Parathyroid adenoma (tissue), 2 donors: ENCODE measurements around the gene REEP2.

ENCODE experiments used
- H2AFZ ChIP-seq: fragments of 300-600 bp; sonication (generic); one replicate; pipeline ENCODE4 v1.7.0; 2017; ENCODE audit warnings: antibody characterized with exemption, mild to moderate bottlenecking
- H3K27ac ChIP-seq: fragments of 300-600 bp; sonication (generic); one replicate; pipeline ENCODE4 v1.7.0; 2017
- H3K27me3 ChIP-seq: fragments of 300-600 bp; sonication (generic); one replicate; pipeline ENCODE4 v1.7.0; 2017; ENCODE audit warnings: low read length; ENCODE audit not compliant: control insufficient read depth, insufficient read depth
- H3K36me3 ChIP-seq: fragments of 300-600 bp; sonication (generic); one replicate; pipeline ENCODE4 v1.7.0; 2017; ENCODE audit warnings: low read length; ENCODE audit not compliant: control insufficient read depth, insufficient read depth
- H3K4me1 ChIP-seq: fragments of 300-600 bp; sonication (generic); one replicate; pipeline ENCODE4 v1.7.0; 2017; ENCODE audit warnings: control low read depth
- H3K4me2 ChIP-seq: fragments of 300-600 bp; sonication (generic); one replicate; pipeline ENCODE4 v1.7.0; 2017; ENCODE audit warnings: low read length
- H3K4me3 ChIP-seq: fragments of 300-600 bp; sonication (generic); one replicate; pipeline ENCODE4 v1.7.0; 2017; ENCODE audit warnings: low read depth, low read length
- H3K79me2 ChIP-seq: fragments of 300-600 bp; sonication (generic); one replicate; pipeline ENCODE4 v1.7.0; 2017; ENCODE audit warnings: control low read depth
- H3K9ac ChIP-seq: fragments of 300-600 bp; sonication (generic); one replicate; pipeline ENCODE4 v1.7.0; 2017; ENCODE audit warnings: mild to moderate bottlenecking
- H3K9me3 ChIP-seq: fragments of 300-600 bp; sonication (generic); one replicate; pipeline ENCODE4 v1.7.0; 2017; ENCODE audit warnings: low read length; ENCODE audit not compliant: control insufficient read depth
- CTCF ChIP-seq: fragments of 300-600 bp; sonication (generic); IDR thresholded peaks from one replicate; pipeline ENCODE4 v1.7.0; 2017; ENCODE audit warnings: antibody characterized with exemption, mild to moderate bottlenecking
- donor health status: primary hyperparathyroidism.

Gene REEP2

GRCh38 chr5:138488481-138488945 is 49.7 kb downstream of the REEP2 start:
- no peaks in the 10 kb centered on the region for H3K9me3 ChIP-seq
- no peak overlapping the region for H2AFZ ChIP-seq
- H3K79me2 ChIP-seq: no peaks in the 10 kb centered on the region
- H3K36me3 ChIP-seq: no peaks in the 10 kb centered on the region
- H3K4me3 ChIP-seq: no peak overlapping the region
- peaks cover 28% of the 10 kb centered on the region for H3K4me1 ChIP-seq
- H3K9ac ChIP-seq: no peak overlapping the region
- TF ChIP-seq CTCF: no peak
- H3K27ac ChIP-seq: no peak overlapping the region
- H3K4me2 ChIP-seq: peak overlapping the region; percentile 51
- H3K27me3 ChIP-seq: no peaks in the 10 kb centered on the region

GRCh38 chr5:138489683-138490061 is 50.8 kb downstream of the REEP2 start:
- Histone ChIP-seq H3K4me1 (peaks cover 28% of the 10 kb centered on the region), H3K9ac (no peak overlapping the region), H3K36me3 (no peaks in the 10 kb centered on the region), H3K4me3 (no peak overlapping the region), H3K27me3 (no peaks in the 10 kb centered on the region), H3K79me2 (no peaks in the 10 kb centered on the region), H2AFZ (no peak overlapping the region), H3K27ac (no peak overlapping the region), H3K4me2 (no peak overlapping the region), H3K9me3 (no peaks in the 10 kb centered on the region)
- TF ChIP-seq CTCF: no peak

- no peak overlapping the region for H3K9ac ChIP-seq
- no peak overlapping the region for H3K4me3 ChIP-seq
- no peaks in the 10 kb centered on the region for H3K36me3 ChIP-seq
- no peak for TF ChIP-seq CTCF
- H2AFZ ChIP-seq: peak overlapping the region; percentile 94
- H3K9me3 ChIP-seq: no peaks in the 10 kb centered on the region
- H3K4me1 ChIP-seq: peaks cover 28% of the 10 kb centered on the region
- H3K4me2 ChIP-seq: no peak overlapping the region
- no peak overlapping the region for H3K27ac ChIP-seq
- no peaks in the 10 kb centered on the region for H3K27me3 ChIP-seq
- H3K79me2 ChIP-seq: no peaks in the 10 kb centered on the region
These were observed 51.9 kb downstream of the REEP2 start for GRCh38 chr5:138490648-138491283.

GRCh38 chr5:138491284-138491648 is 52.4 kb downstream of the REEP2 start:
- peaks cover 28% of the 10 kb centered on the region for H3K4me1 ChIP-seq
- H3K4me3 ChIP-seq: no peak overlapping the region
- no peak for TF ChIP-seq CTCF
- H3K4me2 ChIP-seq: peak overlapping the region; percentile 80
- H3K27me3 ChIP-seq: no peaks in the 10 kb centered on the region
- H3K36me3 ChIP-seq: no peaks in the 10 kb centered on the region
- peak overlapping the region; percentile 7 for H3K27ac ChIP-seq
- H3K79me2 ChIP-seq: no peaks in the 10 kb centered on the region
- peak overlapping the region; percentile 94 for H2AFZ ChIP-seq
- no peak overlapping the region for H3K9ac ChIP-seq
- H3K9me3 ChIP-seq: no peaks in the 10 kb centered on the region
